ENCODE data around the gene YPEL2. TPM values are rescaled to one million over a fixed set of nuclear protein-coding genes. Genes with fewer than 3 reads are reported as not detected.

YPEL2 gene
- total RNA-seq, 1 experiment from 2014 or later = 1.1 TPM

- in situ Hi-C loops (cut with HindIII; ENCODE audit: low pct_unique_long_range_greater_than_20kb, low sequenced_read_pairs) = no loop called here
- no peak for TF ChIP-seq POLR2AphosphoS5 (IDR thresholded peaks at IDR 0.05; ENCODE audit: low read depth, low read length)
- TF ChIP-seq TCF7L2 (IDR thresholded peaks at IDR 0.05; ENCODE audit: low read depth, low read length) = no peak
- no peak for TF ChIP-seq SIN3A (IDR thresholded peaks at IDR 0.05; ENCODE audit: borderline replicate concordance, insufficient read depth, low read depth, low read length)
- TF ChIP-seq CTCF (IDR thresholded peaks at IDR 0.05) = no peak
- TF ChIP-seq REST (IDR thresholded peaks at IDR 0.05; ENCODE audit: insufficient read depth in 1 of 2, low read depth in 2 of 2, low read length in 1 of 2) = no peak
- H3K4me1 ChIP-seq (ENCODE audit: control insufficient read depth, insufficient read depth, low read length) = no peaks in the 10 kb centered on the region
- intact Hi-C loops (cut with micrococcal nuclease; ENCODE audit: unreplicated experiment) = no loop called here
- ATAC-seq (no peak), DNase-seq (ENCODE audit: low read depth, low spot score) (no peak)
- no peak overlapping the region for H3K4me3 ChIP-seq (ENCODE audit: low read depth in 2 of 2, low read length in 2 of 2)
- BruUV-seq (replicated peaks) = no TSS peak
- H3K27me3 ChIP-seq (ENCODE audit: control insufficient read depth, insufficient read depth, low read length) = no peaks in the 10 kb centered on the region
- ChIA-PET POLR2A (no interaction called here), CTCF (interaction anchor here (0.6 kb wide), 1 partner anchor 97 kb away, joined by 5 read pairs; no protein-coding TSS in a partner anchor)
- H3K36me3 ChIP-seq (ENCODE audit: control insufficient read depth, insufficient read depth, low read length) = no peaks in the 10 kb centered on the region
- H3K27ac ChIP-seq (ENCODE audit: low read length) = no peak overlapping the region
- no peaks in the 10 kb centered on the region for H3K9me3 ChIP-seq (ENCODE audit: control insufficient read depth, insufficient read depth, low read depth, low read length)
These were observed 42.5 kb downstream of the YPEL2 start for GRCh38 chr17:59373882-59374495.

- TF ChIP-seq REST (IDR thresholded peaks at IDR 0.05; ENCODE audit: insufficient read depth in 1 of 2, low read depth in 2 of 2, low read length in 1 of 2) (no peak), TCF7L2 (IDR thresholded peaks at IDR 0.05; ENCODE audit: low read depth, low read length) (no peak), CTCF (IDR thresholded peaks at IDR 0.05) (no peak), SIN3A (IDR thresholded peaks at IDR 0.05; ENCODE audit: borderline replicate concordance, insufficient read depth, low read depth, low read length) (no peak), POLR2AphosphoS5 (IDR thresholded peaks at IDR 0.05; ENCODE audit: low read depth, low read length) (no peak)
- ATAC-seq = no peak
- DNase-seq (ENCODE audit: low read depth, low spot score) = no peak
- no peaks in the 10 kb centered on the region for H3K27me3 ChIP-seq (ENCODE audit: control insufficient read depth, insufficient read depth, low read length)
- ChIA-PET POLR2A (no interaction called here), CTCF (no interaction called here)
- H3K36me3 ChIP-seq (ENCODE audit: control insufficient read depth, insufficient read depth, low read length) = no peaks in the 10 kb centered on the region
- BruUV-seq (replicated peaks) = no TSS peak
- intact Hi-C loops (cut with micrococcal nuclease; ENCODE audit: unreplicated experiment) = no loop called here
- no peaks in the 10 kb centered on the region for H3K4me1 ChIP-seq (ENCODE audit: control insufficient read depth, insufficient read depth, low read length)
- in situ Hi-C loops (cut with HindIII; ENCODE audit: low pct_unique_long_range_greater_than_20kb, low sequenced_read_pairs) = no loop called here
- H3K27ac ChIP-seq (ENCODE audit: low read length) = no peak overlapping the region
- no peaks in the 10 kb centered on the region for H3K9me3 ChIP-seq (ENCODE audit: control insufficient read depth, insufficient read depth, low read depth, low read length)
- no peak overlapping the region for H3K4me3 ChIP-seq (ENCODE audit: low read depth in 2 of 2, low read length in 2 of 2)
These were observed 43.2 kb downstream of the YPEL2 start for GRCh38 chr17:59374612-59375011.

All from Panc1 (cell line).